Measurements from ENCODE around the gene PDZD7.

GRCh38 chr10:100983868-100984671 is 46.9 kb downstream of the PDZD7 start:
- TF ChIP-seq CTCF (IDR thresholded peaks at IDR 0.05): no peak
- TF ChIP-seq POLR2A (IDR thresholded peaks at IDR 0.05): no peak
- no peak for TF ChIP-seq POLR2AphosphoS5 (IDR thresholded peaks at IDR 0.05)
- no peak for TF ChIP-seq EP300 (IDR thresholded peaks at IDR 0.05)

Data from stomach (tissue), 4 donors.